Measurements from ENCODE around the gene MYL5. TPM values are rescaled to one million over a fixed set of nuclear protein-coding genes. Genes with fewer than 3 reads are reported as not detected.

Gene MYL5
- total RNA-seq, 6 donors from 2014 or later: 4.7 to 25.1 (median 17.1) TPM

DNA sequence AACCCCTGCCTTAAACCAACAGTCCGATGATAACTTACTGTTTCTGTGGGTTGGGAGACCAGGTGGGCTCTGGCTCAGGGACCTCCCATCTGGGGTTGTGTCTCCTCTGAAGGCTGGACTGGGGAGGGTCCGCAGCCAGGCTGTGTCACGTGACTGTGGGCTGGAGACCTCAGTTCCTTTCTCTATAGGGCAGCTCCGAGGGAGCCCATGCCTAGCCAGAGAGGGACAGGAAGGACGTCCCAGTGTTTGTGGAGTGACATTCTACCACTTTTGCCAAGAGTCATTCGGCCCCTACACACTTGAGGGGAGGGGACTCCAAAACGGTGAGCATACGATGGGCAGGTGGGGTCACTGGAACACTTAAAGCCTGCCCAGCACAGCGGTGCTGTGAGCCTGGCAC, 35.8 kb downstream of the MYL5 start:
- Histone ChIP-seq H3K27ac (peak overlapping the region in 2 of 4 donors; percentile 15 to 40), H3K36me3 (peaks cover 0 to 8% (median 0%) of the 10 kb centered on the region in 4 donors), H3K4me1 (peaks cover 19 to 52% (median 25%) of the 10 kb centered on the region in 4 donors), H3K27me3 (no peaks in the 10 kb centered on the region), H3K4me3 (no peak overlapping the region), H3K9me3 (no peaks in the 10 kb centered on the region)
- DNase-seq (no peak), ATAC-seq (ENCODE audit: low FRiP score in 2 of 2) (no peak)
- 65 to 77% methylated on average over 3 to 9 of the region's 9 CpGs for WGBS, 2 donors
- TF ChIP-seq, protein P1, sequence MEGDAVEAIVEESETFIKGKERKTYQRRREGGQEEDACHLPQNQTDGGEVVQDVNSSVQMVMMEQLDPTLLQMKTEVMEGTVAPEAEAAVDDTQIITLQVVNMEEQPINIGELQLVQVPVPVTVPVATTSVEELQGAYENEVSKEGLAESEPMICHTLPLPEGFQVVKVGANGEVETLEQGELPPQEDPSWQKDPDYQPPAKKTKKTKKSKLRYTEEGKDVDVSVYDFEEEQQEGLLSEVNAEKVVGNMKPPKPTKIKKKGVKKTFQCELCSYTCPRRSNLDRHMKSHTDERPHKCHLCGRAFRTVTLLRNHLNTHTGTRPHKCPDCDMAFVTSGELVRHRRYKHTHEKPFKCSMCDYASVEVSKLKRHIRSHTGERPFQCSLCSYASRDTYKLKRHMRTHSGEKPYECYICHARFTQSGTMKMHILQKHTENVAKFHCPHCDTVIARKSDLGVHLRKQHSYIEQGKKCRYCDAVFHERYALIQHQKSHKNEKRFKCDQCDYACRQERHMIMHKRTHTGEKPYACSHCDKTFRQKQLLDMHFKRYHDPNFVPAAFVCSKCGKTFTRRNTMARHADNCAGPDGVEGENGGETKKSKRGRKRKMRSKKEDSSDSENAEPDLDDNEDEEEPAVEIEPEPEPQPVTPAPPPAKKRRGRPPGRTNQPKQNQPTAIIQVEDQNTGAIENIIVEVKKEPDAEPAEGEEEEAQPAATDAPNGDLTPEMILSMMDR (IDR thresholded peaks at IDR 0.05): no peak
- TF ChIP-seq EP300 (IDR thresholded peaks at IDR 0.05) (no peak), POLR2A (IDR thresholded peaks at IDR 0.05) (no peak), POLR2AphosphoS5 (IDR thresholded peaks at IDR 0.05) (no peak)

DNA sequence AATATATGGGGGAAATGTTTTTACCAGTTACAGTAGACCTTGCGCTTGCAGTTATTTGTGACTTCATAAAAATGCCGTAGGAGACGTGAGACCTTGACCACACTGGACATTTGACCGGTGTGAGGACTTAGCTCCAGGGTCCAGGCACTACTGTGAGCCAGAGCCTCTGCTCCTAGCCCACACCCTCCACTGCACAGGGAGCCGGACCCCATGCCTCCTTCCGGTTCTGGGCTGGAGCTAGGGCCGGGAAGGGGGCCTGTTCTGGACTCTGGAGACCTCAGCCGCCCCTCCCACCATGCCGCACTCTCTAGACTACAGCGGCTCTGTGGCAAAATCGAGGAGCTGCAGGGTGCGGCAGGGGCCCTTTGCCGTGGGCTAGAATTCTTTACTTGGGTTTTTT, 36.6 kb downstream of the MYL5 start:
- WGBS, 2 donors: 89 to 94% methylated on average over 13 of the region's 13 CpGs
- Histone ChIP-seq H3K27me3 (no peaks in the 10 kb centered on the region), H3K4me1 (peaks cover 19 to 51% (median 25%) of the 10 kb centered on the region in 4 donors), H3K4me3 (no peak overlapping the region), H3K27ac (no peak overlapping the region), H3K36me3 (peaks cover 0 to 8% (median 0%) of the 10 kb centered on the region in 4 donors), H3K9me3 (no peaks in the 10 kb centered on the region)
- peak in 1 of 2 donors; percentile 39 for DNase-seq
- ATAC-seq (ENCODE audit: low FRiP score in 2 of 2): no peak
- TF ChIP-seq, protein P1 (IDR thresholded peaks at IDR 0.05): no peak
- TF ChIP-seq POLR2A (IDR thresholded peaks at IDR 0.05): no peak
- no peak for TF ChIP-seq POLR2AphosphoS5 (IDR thresholded peaks at IDR 0.05)
- TF ChIP-seq EP300 (IDR thresholded peaks at IDR 0.05): no peak

DNA sequence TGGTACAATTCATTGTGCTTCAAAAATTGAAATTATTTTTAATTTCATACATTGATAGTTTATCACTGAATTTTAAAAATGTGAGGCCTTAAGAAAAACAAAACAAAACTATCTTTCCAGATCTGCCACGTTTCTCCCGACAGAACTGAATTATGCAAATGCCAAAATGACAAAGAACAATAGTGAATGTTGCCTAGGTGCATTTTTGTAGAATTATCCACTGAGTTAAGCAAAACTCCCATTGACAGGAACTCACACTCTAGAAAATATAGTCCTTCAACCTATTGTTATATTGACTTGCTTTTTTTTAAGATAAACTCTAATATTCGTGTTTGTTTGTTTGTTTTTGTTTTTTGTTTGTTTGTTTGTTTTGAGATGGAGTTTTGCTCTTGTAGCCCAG, 37.8 kb downstream of the MYL5 start:
- no peaks in the 10 kb centered on the region for H3K9me3 ChIP-seq
- H3K4me3 ChIP-seq: no peak overlapping the region
- TF ChIP-seq, protein P1 (IDR thresholded peaks at IDR 0.05): no peak
- no peak for TF ChIP-seq POLR2A (IDR thresholded peaks at IDR 0.05)
- TF ChIP-seq POLR2AphosphoS5 (IDR thresholded peaks at IDR 0.05): no peak
- TF ChIP-seq EP300 (IDR thresholded peaks at IDR 0.05): no peak
- no peak for DNase-seq
- H3K4me1 ChIP-seq: peaks cover 14 to 42% (median 18%) of the 10 kb centered on the region in 4 donors
- 70 to 83% methylated on average over 3 of the region's 3 CpGs for WGBS, 2 donors
- H3K27ac ChIP-seq: no peak overlapping the region
- H3K36me3 ChIP-seq: peaks cover 0 to 8% (median 0%) of the 10 kb centered on the region in 4 donors
- H3K27me3 ChIP-seq: no peaks in the 10 kb centered on the region
- ATAC-seq (ENCODE audit: low FRiP score in 2 of 2): no peak

GRCh38 chr4:712916-713632, 38.7 kb downstream of the MYL5 start:
- Histone ChIP-seq H3K36me3 (peaks cover 0 to 8% (median 0%) of the 10 kb centered on the region in 4 donors), H3K27me3 (no peaks in the 10 kb centered on the region), H3K4me3 (no peak overlapping the region), H3K27ac (no peak overlapping the region), H3K9me3 (no peaks in the 10 kb centered on the region), H3K4me1 (peaks cover 8 to 44% (median 9%) of the 10 kb centered on the region in 4 donors)
- peak in 1 of 2 donors; percentile 57 for DNase-seq
- TF ChIP-seq POLR2AphosphoS5 (IDR thresholded peaks at IDR 0.05) (no peak), POLR2A (IDR thresholded peaks at IDR 0.05) (no peak), EP300 (IDR thresholded peaks at IDR 0.05) (no peak)
- TF ChIP-seq, protein P1 (IDR thresholded peaks at IDR 0.05): no peak
- ATAC-seq (ENCODE audit: low FRiP score in 2 of 2): peak in 1 of 2 donors; percentile 23
- WGBS, 2 donors: 86 to 89% methylated on average over 6 to 9 of the region's 9 CpGs
